DMS53 treated with DMSO at 0.1 percent for 48 hours (cell line): ENCODE results near the gene CEBPA.

Experiments used
- DNase-seq: peaks from one replicate; lab custom pipeline; 2025; ENCODE audit not compliant: unreplicated experiment; lab: John Stamatoyannopoulos, UW

CEBPA gene

DNA sequence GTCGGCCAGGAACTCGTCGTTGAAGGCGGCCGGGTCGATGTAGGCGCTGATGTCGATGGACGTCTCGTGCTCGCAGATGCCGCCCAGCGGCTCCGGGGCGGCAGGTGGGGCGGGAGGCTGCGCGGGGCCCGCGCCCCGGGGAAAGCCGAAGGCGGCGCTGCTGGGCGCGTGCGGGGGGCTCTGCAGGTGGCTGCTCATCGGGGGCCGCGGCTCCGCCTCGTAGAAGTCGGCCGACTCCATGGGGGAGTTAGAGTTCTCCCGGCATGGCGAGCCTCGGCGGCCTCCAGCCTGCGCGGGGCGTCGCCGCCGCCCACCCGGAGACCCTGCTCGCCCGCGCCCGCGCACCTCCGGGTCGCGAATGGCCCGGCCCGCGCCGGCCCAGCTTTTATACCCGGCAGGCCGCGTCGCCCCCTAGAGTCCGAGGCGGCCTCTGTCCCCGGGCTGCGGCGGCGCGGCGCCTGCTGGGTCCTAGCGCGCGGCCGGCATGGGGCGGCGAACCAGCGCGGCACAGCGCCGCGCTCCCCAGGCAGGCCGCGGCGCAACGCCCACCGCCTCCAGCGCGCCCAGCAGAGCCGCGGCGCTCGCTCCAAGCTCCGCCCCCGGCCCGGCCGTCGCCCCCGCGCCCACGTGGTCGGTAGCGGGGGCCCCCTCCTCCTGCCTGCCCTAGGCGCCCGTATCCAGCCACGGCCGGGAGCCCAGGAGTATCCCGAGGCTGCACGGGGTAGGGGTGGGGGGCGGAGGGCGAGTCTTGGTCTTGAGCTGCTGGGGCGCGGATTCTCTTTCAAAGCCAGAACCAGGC is at the start of gene CEBPA:
TSS of gene CEBPA (minus strand) at position 360 of the 799 bp plus-strand sequence. CDS start at position 240, 120 bp downstream.
- DNase-seq: peak; percentile 17

- no peak for DNase-seq
Measured at GRCh38 chr19:33350538-33351309, 48.4 kb upstream of the CEBPA start.

DNA sequence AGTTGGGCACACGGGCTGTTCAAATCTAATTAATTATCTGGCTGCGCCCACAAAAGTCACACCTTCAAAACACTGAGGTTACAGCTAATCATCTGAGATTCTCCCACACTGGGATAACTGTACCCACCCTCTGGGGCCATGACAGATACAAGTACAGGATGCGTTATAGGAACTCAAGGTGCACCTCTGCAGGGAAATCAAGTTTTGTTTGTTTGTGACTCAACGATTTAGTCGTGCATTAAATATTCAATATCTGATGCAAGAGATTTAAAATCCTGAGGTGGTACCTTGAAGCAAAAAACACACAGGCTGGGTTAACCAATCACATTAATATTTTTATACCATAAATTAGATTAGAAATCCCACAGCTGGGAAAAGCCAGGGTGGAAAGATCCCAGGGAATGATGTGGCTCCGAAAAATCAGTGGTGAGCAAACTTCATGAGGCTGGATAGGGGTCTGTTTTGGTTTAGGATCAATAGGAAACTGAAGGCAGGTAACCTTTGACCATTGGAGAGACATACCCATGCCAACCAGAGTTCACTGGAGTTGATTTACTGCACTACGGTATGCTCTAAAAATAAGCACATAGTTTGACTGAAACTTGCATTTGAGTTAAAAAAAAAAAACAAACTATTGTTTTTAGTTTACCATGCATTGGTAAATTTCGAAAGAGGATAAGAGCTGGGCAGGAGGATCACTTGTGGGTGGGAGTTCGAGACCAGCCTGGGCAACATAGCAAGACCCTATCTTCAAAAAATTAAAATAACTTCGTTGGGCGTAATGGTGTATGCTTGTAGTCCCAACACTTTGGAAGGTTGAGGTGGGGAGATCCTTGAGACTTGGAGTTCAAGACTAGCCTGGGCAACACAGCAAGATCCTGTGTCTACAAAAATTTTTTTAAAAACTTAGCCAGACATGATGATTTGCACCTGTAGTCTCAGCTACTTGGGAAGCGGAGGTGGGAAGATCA is 47.3 kb upstream of the CEBPA start:
- DNase-seq: no peak

DNA sequence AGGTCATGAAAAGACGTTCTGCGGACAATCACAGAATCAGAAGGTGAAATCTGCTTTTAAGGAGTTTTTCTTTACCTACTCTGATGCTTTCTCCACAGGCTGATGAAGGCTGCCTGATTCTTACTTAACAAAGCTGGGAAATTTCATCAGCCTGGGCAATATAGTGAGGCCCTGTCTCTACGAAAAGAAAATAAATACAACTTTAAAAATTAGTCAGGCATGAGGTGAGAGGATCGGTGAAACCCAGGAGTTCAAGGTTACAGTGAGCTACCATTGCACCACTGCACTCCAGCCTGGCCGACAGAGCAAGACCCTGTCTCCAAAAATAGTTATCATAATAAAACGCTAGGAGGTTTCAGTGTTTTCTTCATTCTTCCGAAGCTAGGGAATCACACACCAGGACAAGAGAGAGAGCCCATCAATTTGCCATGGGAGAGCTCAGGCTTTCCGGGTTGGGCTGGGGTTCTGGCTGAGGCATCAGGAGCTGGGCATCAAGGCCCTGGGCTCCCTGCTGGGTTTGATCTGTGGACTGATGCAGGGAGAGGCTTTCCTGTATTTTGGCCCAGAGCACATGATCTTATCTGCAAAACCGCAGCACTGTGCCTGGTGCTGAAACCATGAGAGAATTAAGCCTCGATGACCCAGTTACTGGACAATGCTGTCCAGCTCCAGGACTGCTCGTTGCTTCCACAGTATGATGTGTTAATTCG is 46.1 kb upstream of the CEBPA start:
- no peak for DNase-seq

DNA sequence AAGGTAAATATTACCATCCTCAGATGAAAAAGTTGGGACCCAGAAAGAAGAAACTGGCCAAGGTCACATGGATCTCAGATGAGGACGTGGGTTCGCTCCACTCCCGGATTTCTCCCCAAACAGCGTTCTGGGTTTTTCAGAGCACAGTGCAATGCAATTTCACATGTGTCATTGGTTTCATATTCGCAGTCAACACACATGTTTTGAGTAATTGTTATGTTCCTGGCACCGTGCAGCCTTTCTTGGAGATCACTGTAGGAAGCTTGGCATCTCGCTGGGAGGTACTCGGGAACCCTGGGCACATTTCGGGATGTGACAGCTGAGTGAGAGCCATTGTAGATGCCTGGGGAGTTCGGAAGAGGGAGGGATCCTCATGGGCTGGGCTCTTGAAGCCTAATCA is 45.0 kb upstream of the CEBPA start:
- DNase-seq: no peak

DNA sequence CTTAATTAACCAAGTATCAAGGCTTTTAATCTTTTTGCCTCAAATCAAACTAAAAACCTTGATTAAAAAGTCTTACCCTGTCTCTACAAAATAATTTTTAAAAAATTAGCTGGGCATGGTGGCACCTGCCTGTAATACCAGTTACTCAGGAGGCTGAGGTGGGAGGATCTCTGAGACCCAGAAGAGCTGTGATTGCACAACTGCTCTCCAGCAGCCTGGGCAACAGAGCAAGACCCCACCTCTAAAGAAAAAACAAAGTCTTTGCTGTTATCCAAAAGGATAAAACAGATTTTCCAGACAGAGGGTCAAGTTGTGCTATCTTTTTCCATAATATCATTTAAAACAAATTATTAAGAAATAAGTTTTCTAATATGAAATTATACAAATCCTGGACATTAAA is 44.3 kb upstream of the CEBPA start:
- DNase-seq: no peak

DNA sequence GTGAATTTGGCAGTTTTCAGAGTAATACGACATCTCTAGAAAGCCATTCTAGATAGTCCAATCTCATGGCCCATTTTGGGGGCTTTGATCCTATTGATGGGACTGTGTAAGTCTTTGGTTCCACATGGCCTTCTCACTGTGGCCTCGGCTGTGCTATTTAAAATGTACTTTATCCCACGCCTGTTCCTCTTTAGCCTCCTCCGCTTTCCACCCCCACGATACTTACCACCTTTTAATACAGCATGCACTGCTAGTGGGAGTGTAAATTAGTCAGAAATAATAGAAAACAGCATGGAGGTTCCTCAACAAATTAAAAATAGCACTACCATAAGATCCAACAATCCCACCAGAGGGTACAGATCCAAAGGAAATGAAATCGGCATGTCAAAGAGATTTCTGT is 42.8 kb upstream of the CEBPA start:
- DNase-seq: no peak

DNA sequence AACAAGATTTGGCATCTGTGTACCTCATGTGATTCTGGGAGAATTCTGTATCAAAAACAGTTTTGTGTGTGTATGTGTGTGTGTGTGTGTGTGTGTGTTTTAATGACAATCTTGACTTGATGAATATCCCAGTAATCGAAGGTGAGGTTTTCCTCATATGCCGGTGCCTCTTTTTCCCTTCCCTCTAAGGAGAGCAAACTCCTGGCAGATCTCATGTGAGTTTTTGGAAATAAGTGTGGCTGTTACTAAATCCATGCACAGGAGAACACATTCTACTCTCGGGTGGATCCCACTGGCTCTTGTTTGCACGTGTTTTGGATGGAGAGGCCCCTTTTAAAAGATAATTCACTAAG is 42.2 kb upstream of the CEBPA start:
- no peak for DNase-seq

DNA sequence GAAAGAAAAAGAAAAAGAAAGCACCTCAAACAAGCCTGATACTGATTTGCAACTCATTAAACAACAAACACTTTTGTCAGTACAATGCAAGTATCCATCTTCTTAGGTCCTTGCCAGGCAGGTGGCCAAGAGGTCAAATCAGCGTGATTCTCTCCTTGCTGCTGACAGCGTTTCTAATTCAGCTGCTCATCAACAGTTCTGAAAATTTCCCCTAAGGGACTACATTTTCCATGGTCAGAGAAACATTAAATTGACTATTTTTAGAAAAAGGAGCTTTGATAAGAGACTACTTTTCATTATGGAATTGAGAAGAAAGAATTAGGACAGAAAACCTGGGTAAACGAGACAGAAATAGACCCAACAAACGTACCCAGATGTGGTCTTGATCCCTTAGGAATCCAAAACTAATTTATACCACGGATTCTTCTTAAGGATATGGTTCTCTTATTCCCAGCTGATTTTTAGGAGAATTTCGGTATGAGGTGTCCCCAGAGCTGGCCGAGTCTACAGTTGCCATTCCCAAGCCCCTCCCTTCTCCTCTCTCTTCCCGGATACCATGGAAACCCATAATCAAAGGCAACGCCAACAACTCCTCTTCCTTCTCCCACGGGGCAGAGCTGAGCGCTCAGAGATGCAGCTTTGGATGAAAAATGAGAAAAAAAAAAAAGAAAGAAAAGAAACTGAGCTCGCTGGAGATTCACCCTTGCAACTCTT is 41.7 kb upstream of the CEBPA start:
- no peak for DNase-seq

GRCh38 chr19:33343301-33343700 is 41.0 kb upstream of the CEBPA start:
- no peak for DNase-seq

DNA sequence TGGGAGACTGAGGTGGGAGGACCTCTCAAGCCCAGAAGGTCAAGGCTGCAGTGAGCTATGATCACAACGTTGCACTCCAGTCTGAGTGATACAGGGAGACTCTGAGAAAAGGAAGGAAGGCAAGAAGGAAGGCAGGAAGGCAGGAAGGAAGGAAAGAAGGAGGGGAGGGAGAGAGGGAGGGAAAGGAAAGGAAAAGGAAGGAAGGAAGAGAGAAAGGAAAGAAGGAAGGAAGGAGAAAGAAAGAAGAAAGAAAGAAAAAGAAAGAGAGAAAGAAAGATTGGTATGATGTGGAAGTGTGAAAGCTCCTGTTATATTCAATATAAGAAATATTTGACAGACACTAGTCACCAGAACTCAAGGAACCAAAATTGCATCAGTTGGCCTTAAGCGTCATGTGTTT is 38.7 kb upstream of the CEBPA start:
- DNase-seq: no peak

GRCh38 chr19:33339016-33339984 is 37.0 kb upstream of the CEBPA start:
- DNase-seq: no peak

DNA sequence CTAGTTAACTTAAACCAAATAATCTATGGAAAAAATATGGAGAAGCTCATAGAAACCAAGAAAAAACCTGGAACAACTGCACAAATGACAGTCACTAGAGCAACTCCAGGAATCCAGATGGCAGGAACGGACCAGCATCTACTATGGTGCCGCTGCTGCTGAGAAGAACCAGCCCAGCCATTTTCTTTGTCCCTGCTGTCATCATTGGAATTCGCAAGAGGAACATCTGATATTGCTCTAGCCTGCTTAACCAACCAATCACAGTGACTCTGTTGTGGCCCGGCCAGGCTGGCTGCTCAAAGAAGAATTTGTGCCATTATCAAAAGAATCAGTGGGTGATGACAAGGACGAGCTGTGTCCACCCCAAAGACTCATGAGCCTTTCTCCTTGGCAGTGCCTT is 33.1 kb upstream of the CEBPA start:
- DNase-seq: no peak

DNA sequence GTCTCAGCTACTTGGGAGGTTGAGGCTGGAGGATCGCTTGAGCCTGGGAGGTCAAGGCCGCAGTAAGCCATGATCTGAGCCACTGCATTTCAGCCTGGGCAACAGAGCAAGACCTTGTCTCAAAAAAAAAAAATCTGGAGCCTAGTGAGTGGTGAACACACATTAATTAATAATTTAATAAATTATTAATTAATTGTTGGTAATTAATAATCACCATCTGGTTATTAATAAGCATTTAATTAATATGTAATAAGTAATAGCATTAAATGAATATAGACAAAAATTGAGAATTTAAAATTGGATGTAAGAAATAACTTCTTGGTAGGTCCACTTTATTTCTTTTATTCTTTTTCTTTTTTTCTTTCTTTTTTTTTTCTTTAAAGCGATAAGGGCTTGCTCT is 31.9 kb upstream of the CEBPA start:
- DNase-seq: no peak

DNA sequence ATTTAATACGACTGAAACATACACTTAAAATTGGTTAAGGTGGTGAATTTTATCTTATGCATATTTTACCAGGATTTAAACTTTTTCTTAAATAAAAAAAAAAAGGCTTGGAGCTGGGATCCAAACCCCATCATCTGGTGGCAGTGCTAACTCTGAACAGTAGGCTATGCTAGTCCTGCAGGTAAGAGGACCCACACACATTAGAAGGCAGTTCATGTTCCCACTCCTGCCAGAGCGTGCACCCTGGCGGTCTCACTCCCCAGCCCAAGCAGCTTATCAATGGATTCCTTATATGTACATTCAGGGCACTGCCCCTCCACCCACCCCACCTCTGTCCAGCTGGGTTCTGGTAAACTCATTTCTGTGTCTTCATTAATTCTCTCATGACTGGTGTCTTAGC is 31.3 kb upstream of the CEBPA start:
- DNase-seq: no peak

DNA sequence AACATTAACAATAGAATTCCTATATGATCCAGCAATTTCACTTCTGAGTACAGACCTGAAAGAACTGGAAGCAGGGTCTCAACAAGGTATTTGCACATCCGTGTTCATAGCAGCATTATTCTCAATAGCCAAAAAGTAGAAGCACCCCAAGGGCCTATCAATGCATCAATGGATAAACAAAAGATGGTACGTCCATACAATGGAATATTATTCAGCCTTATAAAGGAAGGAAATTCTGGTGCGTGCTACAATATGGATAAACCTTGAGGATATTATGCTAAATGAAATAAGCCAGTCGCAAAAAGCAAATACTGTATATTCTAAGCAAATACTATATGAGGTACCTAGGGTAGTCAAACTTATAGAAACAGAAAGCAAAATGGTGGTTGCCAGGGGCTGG is 30.8 kb upstream of the CEBPA start:
- no peak for DNase-seq

- DNase-seq: no peak
Measured at GRCh38 chr19:33332248-33332647, 29.9 kb upstream of the CEBPA start.

DNA sequence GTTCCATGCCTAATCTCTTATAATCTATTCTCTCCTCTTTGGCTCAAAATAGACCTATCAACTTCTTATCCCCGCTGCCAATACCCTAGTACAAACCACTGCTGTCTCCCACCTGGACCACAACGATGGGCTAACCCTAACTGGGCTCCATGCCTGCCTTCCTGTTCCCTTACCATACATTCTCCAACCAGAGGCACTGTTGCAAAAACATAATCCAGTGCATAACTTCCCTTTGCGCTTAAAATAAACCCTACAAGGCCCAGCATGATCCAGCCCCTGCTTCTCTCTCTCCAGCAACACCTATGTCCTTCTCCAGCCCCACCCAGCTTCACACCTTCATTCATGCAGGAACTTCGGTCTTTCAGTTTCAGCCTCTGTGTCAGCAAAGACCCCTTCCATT is 27.4 kb upstream of the CEBPA start:
- no peak for DNase-seq

DNA sequence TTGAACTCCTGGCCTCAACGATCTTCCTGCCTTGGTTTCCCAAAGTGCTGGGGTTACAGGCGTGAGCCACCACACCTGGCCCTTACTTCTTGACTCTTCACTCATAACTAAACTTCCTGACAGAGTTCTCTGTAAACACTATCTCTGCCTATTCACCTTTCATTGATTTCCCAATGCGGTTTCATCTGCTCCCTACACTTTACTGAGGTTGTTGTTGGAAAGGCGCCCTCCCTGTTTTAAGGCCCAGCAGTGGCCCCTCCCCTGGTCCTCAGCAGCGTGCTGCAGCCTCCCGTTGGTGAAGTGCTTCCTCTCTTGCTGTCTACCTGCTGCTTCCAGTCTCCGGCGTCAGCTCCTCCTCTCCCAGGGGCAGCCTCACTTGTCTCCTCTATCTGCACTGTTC is 26.7 kb upstream of the CEBPA start:
- DNase-seq: no peak
